GM19239 (cell line): ENCODE measurements around the gene VWF.
"Not testable (repeated sequence)": the region's sequence is repeated elsewhere in the genome, so short reads cannot be mapped to it uniquely, and the experiment has no call there.

ENCODE experiments used
- DNase-seq: peaks from one replicate; pipeline ENCODE4 v3.0.0; 2011; ENCODE audit warnings: low spot score; ENCODE audit not compliant: insufficient read length
- FAIRE-seq: peaks from 2 replicates; lab custom pipeline; 2011; peaks lifted over from hg19 to GRCh38; lab: Jason Lieb, UNC

The VWF gene

GRCh38 chr12:6112004-6112403 is 12.5 kb downstream of the VWF start:
- DNase-seq (no peak), FAIRE-seq (no peak)

- DNase-seq (no peak), FAIRE-seq (no peak)
These were observed 14.5 kb downstream of the VWF start for GRCh38 chr12:6110006-6110405.

GRCh38 chr12:6106218-6106617 is 18.3 kb downstream of the VWF start:
- no peak for FAIRE-seq
- no peak for DNase-seq

- no peak for FAIRE-seq
- DNase-seq, result no peak
These were observed 19.6 kb downstream of the VWF start for GRCh38 chr12:6104842-6105241.

GRCh38 chr12:6104027-6104426 is 20.4 kb downstream of the VWF start:
- no peak for FAIRE-seq

GRCh38 chr12:6102021-6102420 is 22.4 kb downstream of the VWF start:
- not testable (repeated sequence) for DNase-seq, FAIRE-seq

More at GRCh38 chr12:6104027-6104426, 20.4 kb downstream of the VWF start:
- no peak for DNase-seq

GRCh38 chr12:6099316-6099715 is 25.2 kb downstream of the VWF start:
- DNase-seq, result no peak
- no peak for FAIRE-seq

- FAIRE-seq, result no peak
- DNase-seq, result no peak
These were observed 27.1 kb downstream of the VWF start for GRCh38 chr12:6097411-6097810.

GRCh38 chr12:6096527-6096926 is 27.9 kb downstream of the VWF start:
- no peak for DNase-seq
- no peak for FAIRE-seq

- FAIRE-seq, result no peak
These were observed 29.2 kb downstream of the VWF start for GRCh38 chr12:6095269-6095668.

GRCh38 chr12:6093764-6094163 is 30.7 kb downstream of the VWF start:
- FAIRE-seq (no peak), DNase-seq (no peak)

More at GRCh38 chr12:6095269-6095668, 29.2 kb downstream of the VWF start:
- DNase-seq, result no peak

GRCh38 chr12:6092784-6093722 is 31.4 kb downstream of the VWF start:
- no peak for FAIRE-seq
- no peak for DNase-seq

GRCh38 chr12:6091786-6092566 is 32.5 kb downstream of the VWF start:
- no peak for DNase-seq
- FAIRE-seq, result no peak

- DNase-seq (no peak), FAIRE-seq (no peak)
These were observed 33.7 kb downstream of the VWF start for GRCh38 chr12:6090803-6091202.

GRCh38 chr12:6088921-6089747 is 35.3 kb downstream of the VWF start:
- no peak for DNase-seq
- no peak for FAIRE-seq

GRCh38 chr12:6086316-6086715 is 38.2 kb downstream of the VWF start:
- FAIRE-seq (no peak), DNase-seq (no peak)

GRCh38 chr12:6085841-6086240 is 38.6 kb downstream of the VWF start:
- no peak for DNase-seq
- FAIRE-seq, result no peak

GRCh38 chr12:6084969-6085450 is 39.5 kb downstream of the VWF start:
- DNase-seq (no peak), FAIRE-seq (no peak)

GRCh38 chr12:6084261-6084968 is 40.1 kb downstream of the VWF start:
- no peak for DNase-seq
- FAIRE-seq, result no peak

- FAIRE-seq (no peak), DNase-seq (no peak)
These were observed 40.9 kb downstream of the VWF start for GRCh38 chr12:6083601-6084000.
